DMS114 treated with DMSO at 0.1 percent for 48 hours (cell line): ENCODE data around the gene OR1J1.

Experiments
- DNase-seq: peaks from one replicate; lab custom pipeline; 2025; ENCODE audit not compliant: unreplicated experiment; lab: John Stamatoyannopoulos, UW

The OR1J1 gene

GRCh38 chr9:122477826-122478225 lies at the start of gene OR1J1:
TSS of gene OR1J1 (minus strand) at chr9:122477926. CDS start at chr9:122477926, 0 bp downstream.
- DNase-seq, result no peak

GRCh38 chr9:122527193-122527592 lies 49.5 kb upstream of the OR1J1 start, which contains the start of gene OR1N1:
TSS of gene OR1N1 (minus strand) at chr9:122527293. CDS start at chr9:122527293, 0 bp downstream.
- DNase-seq, result no peak

GRCh38 chr9:122526602-122527001 lies 48.9 kb upstream of the OR1J1 start:
- DNase-seq, result no peak

GRCh38 chr9:122519376-122519775 lies 41.6 kb upstream of the OR1J1 start:
- DNase-seq, result no peak

- no peak for DNase-seq
These were observed 41.1 kb upstream of the OR1J1 start, which contains the start of gene OR1J4 for GRCh38 chr9:122518841-122519240. TSS of gene OR1J4 (plus strand) at chr9:122519141. CDS start at chr9:122519141, 0 bp downstream.

GRCh38 chr9:122518226-122518625 lies 40.5 kb upstream of the OR1J1 start:
- no peak for DNase-seq

- DNase-seq, result no peak
These were observed 32.8 kb upstream of the OR1J1 start, which contains the start of gene OR1J2 for GRCh38 chr9:122510502-122510901. TSS of gene OR1J2 (plus strand) at chr9:122510802. CDS start at chr9:122510802, 0 bp downstream.

GRCh38 chr9:122506964-122507363 lies 29.2 kb upstream of the OR1J1 start:
- DNase-seq, result no peak

- DNase-seq, result no peak
These were observed 21.2 kb upstream of the OR1J1 start for GRCh38 chr9:122498883-122499288.

GRCh38 chr9:122479062-122479461 lies 1.3 kb upstream of the OR1J1 start:
- no peak for DNase-seq

GRCh38 chr9:122477346-122477745 lies 380 bp downstream of the OR1J1 start:
- no peak for DNase-seq

GRCh38 chr9:122475717-122476116 lies 2.0 kb downstream of the OR1J1 start:
- no peak for DNase-seq

- no peak for DNase-seq
These were observed 3.2 kb downstream of the OR1J1 start for GRCh38 chr9:122474561-122474960.

- DNase-seq, result no peak
These were observed 9.0 kb downstream of the OR1J1 start for GRCh38 chr9:122468735-122469134.

- DNase-seq, result no peak
These were observed 11.3 kb downstream of the OR1J1 start for GRCh38 chr9:122466456-122466855.

GRCh38 chr9:122464633-122465567 lies 12.8 kb downstream of the OR1J1 start:
- peak; percentile 83 for DNase-seq

- DNase-seq, result no peak
These were observed 13.7 kb downstream of the OR1J1 start for GRCh38 chr9:122463828-122464632.

GRCh38 chr9:122457787-122458186 lies 19.9 kb downstream of the OR1J1 start:
- DNase-seq, result no peak

- no peak for DNase-seq
These were observed 21.6 kb downstream of the OR1J1 start for GRCh38 chr9:122456123-122456522.

GRCh38 chr9:122453677-122454135 lies 24.0 kb downstream of the OR1J1 start:
- no peak for DNase-seq

GRCh38 chr9:122446819-122447484 lies 30.8 kb downstream of the OR1J1 start:
- no peak for DNase-seq
